Nephron (organoid): Measurements from ENCODE around the gene PRKCA.

Source experiments
- H3K27ac Mint-ChIP-seq, 3 experiments: 2 replicates each; pipeline ENCODE4 v1.8.0; 2020; ENCODE audit warnings: mixed read lengths in 3 of 3, mild to moderate bottlenecking in 2 of 3, moderate library complexity in 1 of 3
- H3K27me3 Mint-ChIP-seq: 2 replicates; pipeline ENCODE4 v1.8.0; 2021; ENCODE audit warnings: low read depth, mild to moderate bottlenecking, moderate library complexity, mixed read lengths
- H3K36me3 Mint-ChIP-seq: 2 replicates; pipeline ENCODE4 v1.8.0; 2020; ENCODE audit warnings: low read depth, mixed read lengths
- H3K4me1 Mint-ChIP-seq: 2 replicates; pipeline ENCODE4 v1.8.0; 2020; ENCODE audit warnings: mixed read lengths
- H3K4me3 Mint-ChIP-seq, 3 experiments: 2 replicates each; pipeline ENCODE4 v1.8.0; 2020; ENCODE audit warnings: mild to moderate bottlenecking in 3 of 3, mixed read lengths in 3 of 3, moderate library complexity in 2 of 3
- H3K9me3 Mint-ChIP-seq: 2 replicates; pipeline ENCODE4 v1.8.0; 2020; ENCODE audit warnings: mixed read lengths
- CTCF ChIP-seq, 3 experiments: fragments of 200-600 bp; sonication (generic); IDR thresholded peaks; one replicate each; pipeline ENCODE4 v1.5.0; 2021; ENCODE audit warnings: antibody characterized with exemption in 3 of 3; ENCODE audit not compliant: unreplicated experiment in 3 of 3

The PRKCA gene

GRCh38 chr17:66509926-66510325 is 207.5 kb downstream of the PRKCA start:
- no peak for TF ChIP-seq CTCF (IDR thresholded peaks at IDR 0.05; ENCODE audit: unreplicated experiment in 3 of 3)
- H3K9me3 Mint-ChIP-seq = no peaks in the 10 kb centered on the region

GRCh38 chr17:66511135-66511534 is 208.7 kb downstream of the PRKCA start:
- Mint-ChIP-seq H3K9me3 (no peaks in the 10 kb centered on the region), H3K4me3 (no peak overlapping the region), H3K27me3 (peaks cover 3% of the 10 kb centered on the region), H3K27ac (no peak overlapping the region), H3K4me1 (peaks cover 11% of the 10 kb centered on the region), H3K36me3 (no peaks in the 10 kb centered on the region)
- TF ChIP-seq CTCF (IDR thresholded peaks at IDR 0.05; ENCODE audit: unreplicated experiment in 3 of 3) = no peak

More at GRCh38 chr17:66509926-66510325, 207.5 kb downstream of the PRKCA start:
- no peak overlapping the region for H3K27ac Mint-ChIP-seq
- H3K36me3 Mint-ChIP-seq = no peaks in the 10 kb centered on the region
- H3K4me3 Mint-ChIP-seq = no peak overlapping the region
- H3K4me1 Mint-ChIP-seq = peaks cover 11% of the 10 kb centered on the region
- H3K27me3 Mint-ChIP-seq = peaks cover 3% of the 10 kb centered on the region

GRCh38 chr17:66514227-66514806 is 211.9 kb downstream of the PRKCA start:
- H3K4me1 Mint-ChIP-seq = peaks cover 12% of the 10 kb centered on the region
- TF ChIP-seq CTCF (IDR thresholded peaks at IDR 0.05; ENCODE audit: unreplicated experiment in 3 of 3) = no peak
- no peak overlapping the region for H3K27ac Mint-ChIP-seq
- no peaks in the 10 kb centered on the region for H3K9me3 Mint-ChIP-seq
- H3K4me3 Mint-ChIP-seq = no peak overlapping the region
- H3K36me3 Mint-ChIP-seq = no peaks in the 10 kb centered on the region
- H3K27me3 Mint-ChIP-seq = peaks cover 3% of the 10 kb centered on the region

GRCh38 chr17:66515974-66516373 is 213.6 kb downstream of the PRKCA start:
- Mint-ChIP-seq H3K27ac (no peak overlapping the region), H3K36me3 (no peaks in the 10 kb centered on the region), H3K4me3 (no peak overlapping the region), H3K27me3 (no peaks in the 10 kb centered on the region), H3K9me3 (no peaks in the 10 kb centered on the region), H3K4me1 (peaks cover 17% of the 10 kb centered on the region)
- no peak for TF ChIP-seq CTCF (IDR thresholded peaks at IDR 0.05; ENCODE audit: unreplicated experiment in 3 of 3)

- no peak overlapping the region for H3K27ac Mint-ChIP-seq
- no peaks in the 10 kb centered on the region for H3K9me3 Mint-ChIP-seq
- TF ChIP-seq CTCF (IDR thresholded peaks at IDR 0.05; ENCODE audit: unreplicated experiment in 3 of 3) = no peak
- no peaks in the 10 kb centered on the region for H3K36me3 Mint-ChIP-seq
- H3K4me3 Mint-ChIP-seq = no peak overlapping the region
- H3K27me3 Mint-ChIP-seq = no peaks in the 10 kb centered on the region
- peaks cover 32% of the 10 kb centered on the region for H3K4me1 Mint-ChIP-seq
Measured at GRCh38 chr17:66517336-66518009, 215.1 kb downstream of the PRKCA start.

GRCh38 chr17:66518108-66518507 is 215.7 kb downstream of the PRKCA start:
- no peaks in the 10 kb centered on the region for H3K9me3 Mint-ChIP-seq
- no peak for TF ChIP-seq CTCF (IDR thresholded peaks at IDR 0.05; ENCODE audit: unreplicated experiment in 3 of 3)
- no peak overlapping the region for H3K4me3 Mint-ChIP-seq
- H3K36me3 Mint-ChIP-seq = no peaks in the 10 kb centered on the region
- H3K4me1 Mint-ChIP-seq = peaks cover 38% of the 10 kb centered on the region
- no peak overlapping the region for H3K27ac Mint-ChIP-seq
- H3K27me3 Mint-ChIP-seq = no peaks in the 10 kb centered on the region
